Kidney (tissue), 14 donors: ENCODE results near the gene SIX3. TPM values are rescaled to one million over a fixed set of nuclear protein-coding genes. Genes with fewer than 3 reads are reported as not detected.
A peak's percentile ranks its signal among the peaks of the same experiment; 100 is the strongest.

Experiments
- DNase-seq, 5 donors: peaks; one replicate each; pipeline ENCODE4 v3.0.0-alpha.2; 2013 to 2020
- FAIRE-seq: peaks from 2 replicates; lab custom pipeline; 2012; peaks lifted over from hg19 to GRCh38; lab: Jason Lieb, UNC
- H3K27ac ChIP-seq, 2 donors: one replicate each; pipeline ENCODE4 v1.7.0; 2013; ENCODE audit warnings: low read depth in 2 of 2, low read length in 2 of 2, inconsistent platforms in 1 of 2
- H3K27me3 ChIP-seq: one replicate; pipeline ENCODE4 v1.7.1; 2013; ENCODE audit warnings: low read length, inconsistent platforms; ENCODE audit not compliant: control insufficient read depth, insufficient read depth
- H3K36me3 ChIP-seq, 3 donors: one replicate each; pipeline versions ENCODE4 v1.7.0 to v1.7.1; 2013; ENCODE audit warnings: low read length in 3 of 3, control low read depth in 1 of 3, inconsistent platforms in 1 of 3; ENCODE audit not compliant: insufficient read depth in 3 of 3, control insufficient read depth in 2 of 3
- H3K4me1 ChIP-seq, 3 donors: one replicate each; pipeline versions ENCODE4 v1.7.0 to v1.7.1; 2013; ENCODE audit warnings: low read length in 3 of 3, inconsistent platforms in 1 of 3, low read depth in 1 of 3; ENCODE audit not compliant: control insufficient read depth in 2 of 3, insufficient read depth in 2 of 3
- H3K4me3 ChIP-seq, 3 donors: one replicate each; pipeline versions ENCODE4 v1.7.0 to v1.8.1; 2013; ENCODE audit warnings: low read length in 3 of 3, control low read depth in 1 of 3, inconsistent platforms in 1 of 3
- H3K9ac ChIP-seq, 3 donors: one replicate each; pipeline versions ENCODE4 v1.7.0 to v1.7.1; 2013; ENCODE audit warnings: low read length in 3 of 3, control low read depth in 1 of 3, inconsistent platforms in 1 of 3
- H3K9me3 ChIP-seq, 3 donors: one replicate each; pipeline versions ENCODE4 v1.7.0 to v1.7.1; 2013; ENCODE audit warnings: low read length in 3 of 3, control low read depth in 1 of 3, inconsistent platforms in 1 of 3; ENCODE audit not compliant: control insufficient read depth in 2 of 3, insufficient read depth in 1 of 3
- intact Hi-C: fragments of 100-400 bp; cut with DNase I; formaldehyde crosslinking; loops from one replicate; pipeline ENCODE4 v1.11.1; 2022
- polyA plus RNA-seq: library from polyadenylated mRNA; stranded (reverse); fragments of 350-450 nt; fragmentation: Illumina TruSeq; extraction: RNeasy Lipid Tissue Mini Kit (QIAGEN cat#74804); gene quantifications from one replicate; pipeline ENCODE4 v1.2.3, GENCODE V29; 2014; ENCODE audit warnings: low read depth, low replicate concordance; ENCODE audit not compliant: insufficient read depth
- total RNA-seq: library from RNA; stranded (reverse); fragmentation: NEBNext Ultra II Directional; extraction: Animal tissue kit (Norgen Biotek cat#: 25700); gene quantifications from one replicate; pipeline ENCODE4 v1.2.1, GENCODE V29; 2021
- TF ChIP-seq, protein P1 (sequence below): IDR thresholded peaks from 3 replicates; pipeline ENCODE4 v1.5.1; 2012; ENCODE audit warnings: mild to moderate bottlenecking, moderate library complexity, borderline replicate concordance; ENCODE audit not compliant: insufficient read depth; ENCODE audit errors: extremely low read depth
- donor health status: control.
- donor health status: control.
- donor health status: control.
- donor health status: control.
- donor health status: control.
- donor health status: DM: yes; HTN: yes; CAD: no.
- donor health status: Normal renal cell carcinoma (clear cell type).

SIX3 gene
- total and polyA plus RNA-seq, 2 donors from 2014 or later: 0.16 to 0.19 TPM

- H3K4me3 ChIP-seq: no peak overlapping the region
- peaks cover 60% of the 10 kb centered on the region for H3K27me3 ChIP-seq
- H3K4me1 ChIP-seq: peaks cover 0 to 11% (median 0%) of the 10 kb centered on the region in 3 donors
- no peak overlapping the region for H3K9ac ChIP-seq
- no peak for DNase-seq
- no peak for FAIRE-seq
- intact Hi-C loops: no loop called here
- H3K9me3 ChIP-seq: no peaks in the 10 kb centered on the region
- TF ChIP-seq, protein P1, sequence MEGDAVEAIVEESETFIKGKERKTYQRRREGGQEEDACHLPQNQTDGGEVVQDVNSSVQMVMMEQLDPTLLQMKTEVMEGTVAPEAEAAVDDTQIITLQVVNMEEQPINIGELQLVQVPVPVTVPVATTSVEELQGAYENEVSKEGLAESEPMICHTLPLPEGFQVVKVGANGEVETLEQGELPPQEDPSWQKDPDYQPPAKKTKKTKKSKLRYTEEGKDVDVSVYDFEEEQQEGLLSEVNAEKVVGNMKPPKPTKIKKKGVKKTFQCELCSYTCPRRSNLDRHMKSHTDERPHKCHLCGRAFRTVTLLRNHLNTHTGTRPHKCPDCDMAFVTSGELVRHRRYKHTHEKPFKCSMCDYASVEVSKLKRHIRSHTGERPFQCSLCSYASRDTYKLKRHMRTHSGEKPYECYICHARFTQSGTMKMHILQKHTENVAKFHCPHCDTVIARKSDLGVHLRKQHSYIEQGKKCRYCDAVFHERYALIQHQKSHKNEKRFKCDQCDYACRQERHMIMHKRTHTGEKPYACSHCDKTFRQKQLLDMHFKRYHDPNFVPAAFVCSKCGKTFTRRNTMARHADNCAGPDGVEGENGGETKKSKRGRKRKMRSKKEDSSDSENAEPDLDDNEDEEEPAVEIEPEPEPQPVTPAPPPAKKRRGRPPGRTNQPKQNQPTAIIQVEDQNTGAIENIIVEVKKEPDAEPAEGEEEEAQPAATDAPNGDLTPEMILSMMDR: no peak
- no peak overlapping the region for H3K27ac ChIP-seq
- H3K36me3 ChIP-seq: no peaks in the 10 kb centered on the region
These were observed 4.5 kb upstream of the SIX3 start for GRCh38 chr2:44936715-44937687.

GRCh38 chr2:44937688-44938240, 3.7 kb upstream of the SIX3 start:
- H3K9ac ChIP-seq: no peak overlapping the region
- H3K4me3 ChIP-seq: peak overlapping the region in 2 of 3 donors; percentile 24 to 29
- TF ChIP-seq, protein P1: no peak
- H3K36me3 ChIP-seq: no peaks in the 10 kb centered on the region
- intact Hi-C loops: no loop called here
- FAIRE-seq: no peak
- H3K27ac ChIP-seq: no peak overlapping the region
- H3K27me3 ChIP-seq: peaks cover 57% of the 10 kb centered on the region
- peaks cover 0 to 11% (median 0%) of the 10 kb centered on the region in 3 donors for H3K4me1 ChIP-seq
- DNase-seq: peak in 2 of 5 donors; percentile 33 to 58
- H3K9me3 ChIP-seq: no peaks in the 10 kb centered on the region

DNA sequence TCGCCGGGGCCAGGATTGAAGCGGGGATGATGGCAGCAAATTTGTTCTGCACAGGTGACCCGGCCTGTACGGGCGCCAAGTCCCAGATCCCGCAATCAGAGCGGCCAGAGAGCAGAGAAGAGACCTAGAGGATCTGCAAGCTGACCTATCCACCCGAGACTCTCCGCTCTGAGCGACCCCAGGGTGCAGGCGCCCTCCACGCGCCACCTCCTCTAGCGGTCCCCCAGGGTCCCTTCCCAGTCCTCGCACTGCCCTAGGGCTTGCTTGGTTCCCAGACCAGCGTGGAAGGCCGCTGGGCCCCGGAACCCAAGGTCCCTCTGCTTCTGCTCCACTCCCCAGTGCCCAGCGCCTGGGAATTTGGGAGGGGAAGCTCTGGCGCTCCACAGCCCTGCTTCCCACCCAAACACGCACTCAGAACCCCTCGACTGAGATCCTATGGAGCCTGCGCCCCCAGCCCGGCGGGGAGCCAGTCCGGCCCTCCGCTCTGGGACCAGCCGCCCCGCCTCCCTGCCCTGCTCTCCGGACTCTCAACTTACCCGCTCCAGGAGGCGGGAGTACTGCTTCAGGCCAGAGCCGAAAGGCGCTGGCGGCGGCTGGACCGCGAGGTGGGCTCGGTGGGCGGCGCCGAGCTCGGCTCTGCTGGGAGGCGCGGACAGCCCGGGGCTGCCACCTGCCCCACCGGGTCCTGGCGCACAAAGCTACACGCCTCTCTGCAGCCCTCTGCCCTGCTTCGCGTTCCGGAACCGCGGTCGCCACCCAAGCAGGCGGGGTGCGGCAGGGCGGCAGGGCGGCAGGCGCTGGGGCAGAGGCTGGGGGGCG, 3.0 kb upstream of the SIX3 start:
- Histone ChIP-seq H3K27ac (no peak overlapping the region), H3K27me3 (peaks cover 58% of the 10 kb centered on the region), H3K4me1 (peaks cover 0 to 7% (median 0%) of the 10 kb centered on the region in 3 donors), H3K36me3 (no peaks in the 10 kb centered on the region), H3K9ac (no peak overlapping the region), H3K9me3 (no peaks in the 10 kb centered on the region), H3K4me3 (peak overlapping the region in 1 of 3 donors; percentile 29)
- TF ChIP-seq, protein P1: no peak
- intact Hi-C loops: no loop called here
- DNase-seq: peak in 3 of 5 donors; percentile 49 to 66 (median 65)
- no peak for FAIRE-seq
